ENCODE results near the gene ZEB2. TPM values are rescaled to one million over a fixed set of nuclear protein-coding genes. Genes with fewer than 3 reads are reported as not detected.

ZEB2 gene
- total RNA-seq, 2 donors from 2014 or later, result 246 to 288 TPM

DNA sequence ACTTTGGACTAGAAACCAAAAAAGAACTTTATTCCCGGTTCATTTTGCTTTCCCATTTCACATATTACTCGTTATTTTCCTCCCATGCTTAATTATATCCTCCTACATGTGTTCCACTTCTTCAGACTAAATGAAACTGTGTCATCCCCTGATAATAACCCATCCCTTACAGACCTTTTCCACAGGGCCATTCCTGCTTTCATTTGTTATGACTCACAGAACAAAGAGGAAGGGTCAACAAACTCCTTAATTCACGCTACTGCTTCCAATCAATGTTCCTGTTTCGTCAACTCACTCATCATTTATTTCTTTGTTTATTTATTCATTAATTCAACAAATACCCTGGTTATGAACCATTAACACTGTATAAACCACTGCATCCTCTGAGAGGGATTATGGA lies 104.5 kb downstream of the ZEB2 start:
- intact Hi-C loops (cut with DNase I), result no loop called here
- DNase-seq (ENCODE audit: low spot score), result no peak

DNA sequence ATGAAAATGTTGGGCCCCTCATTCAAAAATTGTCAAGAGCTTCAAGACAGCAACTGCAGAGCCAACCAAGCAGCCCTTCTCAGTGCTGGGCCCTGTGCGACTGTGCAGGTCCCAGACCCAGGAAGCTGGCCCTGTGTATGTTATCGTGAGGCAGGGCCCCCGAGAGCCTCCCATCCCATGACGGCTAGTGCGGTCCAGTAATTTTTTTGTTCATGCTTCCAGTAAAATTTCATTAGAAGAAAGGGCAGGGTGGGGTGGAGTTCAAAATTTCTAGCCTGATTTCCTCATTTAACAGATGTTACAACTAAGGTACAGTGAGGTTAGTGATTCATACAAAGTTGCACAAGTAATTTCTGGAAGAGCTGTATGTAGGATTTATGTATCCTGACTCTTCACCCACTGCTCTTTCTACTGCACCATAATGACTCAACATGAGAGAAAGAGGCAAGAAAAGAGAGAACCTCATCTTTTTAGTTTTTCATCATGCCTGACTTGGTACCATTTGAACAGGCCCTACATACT lies 105.5 kb downstream of the ZEB2 start:
- peak; percentile 86 for DNase-seq (ENCODE audit: low spot score)
- intact Hi-C loops (cut with DNase I), result no loop called here

DNA sequence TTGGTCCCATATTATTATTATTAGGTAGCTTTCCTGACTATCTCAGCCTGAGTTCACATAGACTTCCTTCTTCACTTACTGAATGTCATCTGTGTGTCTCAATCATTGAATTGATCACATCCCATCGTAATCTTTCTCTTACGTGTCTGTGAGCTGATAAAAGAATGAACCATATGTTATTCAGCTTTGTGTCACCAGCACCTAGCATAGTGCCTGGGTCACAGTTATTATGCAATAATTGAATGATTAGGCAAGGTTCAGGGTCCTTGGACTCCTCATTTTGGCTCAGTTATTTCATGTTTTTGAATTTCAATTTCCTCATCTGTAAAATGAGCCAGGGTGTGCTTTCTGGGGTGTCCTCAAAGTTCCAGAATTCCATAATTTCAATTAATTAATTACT lies 107.2 kb downstream of the ZEB2 start:
- DNase-seq (ENCODE audit: low spot score), result no peak
- intact Hi-C loops (cut with DNase I), result no loop called here

DNA sequence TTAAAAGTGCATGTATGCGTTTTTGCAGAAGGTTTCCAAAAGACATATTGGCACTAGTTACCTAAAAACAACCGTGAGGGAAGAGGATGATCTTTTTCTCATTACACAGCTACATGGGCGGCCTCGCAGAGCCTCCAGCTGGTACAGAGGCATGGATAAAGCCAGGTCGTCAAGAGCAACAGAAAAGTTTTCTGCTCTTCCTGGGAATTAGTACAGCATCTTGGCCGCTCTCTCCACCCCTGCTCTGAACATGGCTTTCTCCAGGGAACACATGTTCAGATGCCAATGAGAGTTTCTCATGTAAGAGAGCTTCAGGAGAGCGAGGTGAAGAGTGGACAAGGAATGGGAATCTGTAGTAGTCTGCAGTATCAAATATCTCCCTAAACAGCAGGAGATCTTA lies 108.4 kb downstream of the ZEB2 start:
- intact Hi-C loops (cut with DNase I), result no loop called here

DNA sequence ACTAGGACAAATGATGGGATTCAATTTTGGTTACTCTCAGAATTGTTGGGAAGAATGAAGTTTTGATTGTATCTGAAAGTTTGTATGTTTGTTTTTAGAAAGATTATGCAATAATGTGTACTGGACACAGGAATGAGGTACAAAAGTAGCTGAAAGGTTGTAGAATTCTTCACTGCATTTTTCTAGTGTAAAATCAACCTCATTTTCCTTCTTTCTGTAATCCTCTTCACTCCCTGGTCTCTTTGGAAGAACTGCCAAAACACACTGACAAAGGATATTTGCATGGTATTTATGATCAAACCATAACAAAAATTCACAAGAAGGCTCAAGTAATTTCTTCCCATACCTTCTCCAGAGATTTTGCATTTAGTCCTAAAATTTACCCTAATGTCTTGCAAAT lies 110.7 kb downstream of the ZEB2 start:
- intact Hi-C loops (cut with DNase I), result no loop called here
- DNase-seq (ENCODE audit: low spot score), result no peak

More for the DNA sequence above, 108.4 kb downstream of the ZEB2 start:
- no peak for DNase-seq (ENCODE audit: low spot score)

DNA sequence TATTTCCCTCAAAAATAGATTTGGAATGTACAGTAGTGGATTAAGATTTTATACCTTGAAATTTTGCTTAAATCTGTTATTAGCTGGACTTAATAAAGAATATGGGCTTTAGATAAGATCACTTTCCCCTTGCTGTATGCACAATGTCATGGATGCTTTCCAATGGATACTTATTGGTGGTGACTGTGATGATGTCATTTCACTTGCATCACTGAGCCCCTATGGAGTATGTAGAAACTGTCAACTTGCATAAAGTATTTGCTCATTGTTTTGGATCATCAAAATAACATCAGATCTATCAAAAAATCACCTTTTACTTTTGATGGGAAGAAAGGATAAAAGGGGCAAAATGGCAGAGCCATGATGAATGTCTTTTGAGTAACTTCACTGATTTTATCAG lies 112.7 kb downstream of the ZEB2 start:
- intact Hi-C loops (cut with DNase I), result no loop called here
- no peak for DNase-seq (ENCODE audit: low spot score)

DNA sequence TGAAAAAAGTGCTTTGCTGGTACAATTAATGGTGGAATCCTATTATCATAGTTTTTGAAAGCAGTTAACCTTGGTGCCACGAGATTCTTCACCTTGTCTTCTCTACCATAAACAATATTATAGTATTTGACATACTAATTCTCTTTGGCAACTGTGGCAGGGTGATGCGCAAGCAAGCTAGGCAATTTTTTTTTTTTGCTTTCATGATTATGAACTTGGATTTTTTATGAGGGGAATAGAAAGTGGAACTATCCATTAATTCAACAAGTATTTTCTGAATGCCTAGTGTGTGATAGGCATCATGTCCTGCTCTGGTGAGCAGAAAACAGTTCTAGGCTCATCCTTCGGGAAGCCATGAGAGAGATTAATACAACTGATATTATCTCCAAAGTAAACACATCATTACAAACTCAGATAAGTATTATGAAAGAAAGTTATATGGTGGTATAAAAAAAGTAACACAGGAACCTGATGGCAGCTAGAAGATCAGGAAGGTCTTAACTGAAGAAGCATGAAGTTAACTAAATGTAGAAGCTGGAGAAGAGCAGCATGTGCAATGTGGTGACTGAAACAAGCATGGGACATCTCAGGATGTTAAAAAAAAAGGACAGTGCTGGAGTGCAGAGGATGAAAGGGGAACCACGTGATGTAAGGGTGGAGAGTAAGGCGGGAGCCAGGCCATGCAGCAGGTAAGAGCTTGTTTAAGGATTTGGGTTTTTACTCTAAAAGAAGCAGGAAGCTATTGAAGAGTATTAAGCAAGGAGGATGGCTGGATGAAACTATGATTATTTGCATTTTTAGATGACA lies 113.7 kb downstream of the ZEB2 start:
- DNase-seq (ENCODE audit: low spot score), result no peak
- intact Hi-C loops (cut with DNase I), result no loop called here

DNA sequence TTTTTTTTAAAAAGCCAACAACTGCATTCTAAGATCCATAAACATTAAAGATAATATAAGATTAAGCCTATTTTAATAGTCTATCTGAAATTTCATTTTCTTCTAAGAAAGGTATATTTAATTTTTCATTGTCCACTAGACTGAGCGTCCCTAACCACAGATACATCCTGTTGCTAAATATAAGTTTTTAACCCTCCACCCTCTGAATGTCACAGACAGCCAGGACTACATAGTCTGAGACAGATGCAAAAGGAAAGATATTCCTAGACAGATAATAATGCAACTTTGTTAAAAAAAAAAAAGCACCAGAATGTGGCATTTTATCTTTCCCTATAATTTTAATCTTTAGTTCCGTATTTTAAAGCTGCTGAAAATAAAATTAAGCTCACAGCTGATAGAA lies 114.6 kb downstream of the ZEB2 start:
- intact Hi-C loops (cut with DNase I), result no loop called here
- no peak for DNase-seq (ENCODE audit: low spot score)

DNA sequence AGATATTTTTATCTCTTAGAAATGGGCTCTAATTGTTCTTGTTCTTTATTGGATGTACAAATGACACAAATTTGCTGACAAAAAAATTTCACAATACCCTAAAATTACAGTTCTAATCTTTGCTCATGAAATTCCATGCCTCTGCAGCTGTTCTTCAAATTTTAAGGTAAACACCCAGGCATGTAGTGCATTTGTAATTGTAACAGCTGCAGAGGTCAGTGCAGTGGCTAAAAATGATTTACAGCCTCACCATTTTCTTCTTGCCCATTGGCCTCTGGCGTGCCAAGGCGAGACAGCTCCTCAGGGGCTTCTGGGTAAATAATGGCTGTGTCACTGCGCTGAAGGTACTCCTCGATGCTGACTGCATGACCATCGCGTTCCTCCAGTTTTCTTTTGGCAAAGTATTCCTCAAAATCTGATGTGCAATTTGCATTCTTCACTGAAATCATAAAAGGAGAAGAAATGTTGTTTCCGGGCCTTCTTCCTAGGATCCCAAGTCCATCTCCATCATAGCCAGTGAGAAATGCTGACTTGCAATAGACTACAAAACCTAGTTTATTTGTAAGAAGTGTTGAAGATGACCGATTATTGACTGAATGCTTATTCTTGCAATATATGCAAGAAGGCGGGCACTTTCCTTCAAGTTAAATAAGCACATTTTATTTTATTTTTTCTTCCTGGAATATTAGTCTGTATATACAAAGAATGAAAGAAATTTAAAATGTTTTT lies 115.2 kb downstream of the ZEB2 start:
- no peak for DNase-seq (ENCODE audit: low spot score)
- intact Hi-C loops (cut with DNase I), result no loop called here

DNA sequence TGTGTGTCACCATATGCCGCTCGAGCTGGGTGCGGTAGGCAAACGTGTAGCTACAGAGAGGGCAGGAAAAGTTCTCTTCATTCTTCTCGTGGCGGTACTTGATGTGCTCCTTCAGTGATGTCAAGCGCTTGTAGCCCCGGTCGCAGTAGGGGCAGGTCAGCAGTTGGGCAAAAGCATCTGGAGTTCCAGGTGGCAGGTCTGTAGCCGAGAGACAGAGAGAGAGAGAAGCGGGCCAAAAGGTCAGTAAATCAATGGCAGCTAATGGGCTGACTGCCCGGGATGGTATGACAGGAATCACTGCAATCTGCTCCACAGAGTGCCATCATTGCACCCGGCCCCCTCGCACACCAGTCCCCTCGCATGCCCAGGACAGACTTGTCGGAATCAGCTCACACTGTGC lies 116.0 kb downstream of the ZEB2 start:
- intact Hi-C loops (cut with DNase I), result no loop called here
- no peak for DNase-seq (ENCODE audit: low spot score)

DNA sequence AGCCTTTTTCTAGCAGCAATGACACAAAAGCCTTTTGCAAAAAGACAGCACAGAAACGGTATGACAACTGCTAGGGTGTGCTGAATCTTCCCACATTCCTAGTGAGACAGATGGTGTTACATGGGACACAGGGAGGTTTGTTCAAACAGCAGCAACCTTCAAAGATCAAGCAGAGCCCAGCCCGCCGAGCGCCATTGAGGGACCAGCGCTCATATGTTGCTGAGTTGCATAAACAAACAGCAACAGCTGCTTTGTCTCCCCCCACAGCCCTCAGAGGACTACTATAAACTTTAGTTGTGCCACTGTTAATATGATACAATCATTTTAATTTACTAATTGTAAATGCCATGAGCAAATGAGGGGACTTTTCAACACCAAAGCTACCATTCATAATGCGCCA lies 117.7 kb downstream of the ZEB2 start:
- DNase-seq (ENCODE audit: low spot score), result no peak
- intact Hi-C loops (cut with DNase I), result no loop called here

DNA sequence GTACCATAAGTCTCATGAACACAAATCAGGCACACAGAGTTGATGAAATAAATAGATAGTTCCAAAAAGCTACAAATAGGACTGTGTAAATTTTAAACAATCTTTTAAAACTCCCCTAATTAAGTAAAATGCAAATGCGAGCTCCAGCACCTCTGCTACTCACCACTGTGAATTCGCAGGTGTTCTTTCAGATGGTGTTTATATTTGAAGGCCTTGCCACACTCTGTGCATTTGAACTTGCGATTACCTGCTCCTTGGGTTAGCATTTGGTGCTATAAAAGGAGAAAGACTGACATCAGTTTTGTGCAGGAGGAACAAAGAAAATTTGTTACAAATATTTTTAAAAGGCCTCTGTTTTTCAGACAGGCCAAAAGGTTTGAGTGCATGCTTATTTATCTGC lies 118.9 kb downstream of the ZEB2 start:
- intact Hi-C loops (cut with DNase I), result loop anchor here in 1 of 2 donors (2.0 kb wide), 1 partner anchor 32 kb away; no protein-coding TSS in a partner anchor
- no peak for DNase-seq (ENCODE audit: low spot score)

DNA sequence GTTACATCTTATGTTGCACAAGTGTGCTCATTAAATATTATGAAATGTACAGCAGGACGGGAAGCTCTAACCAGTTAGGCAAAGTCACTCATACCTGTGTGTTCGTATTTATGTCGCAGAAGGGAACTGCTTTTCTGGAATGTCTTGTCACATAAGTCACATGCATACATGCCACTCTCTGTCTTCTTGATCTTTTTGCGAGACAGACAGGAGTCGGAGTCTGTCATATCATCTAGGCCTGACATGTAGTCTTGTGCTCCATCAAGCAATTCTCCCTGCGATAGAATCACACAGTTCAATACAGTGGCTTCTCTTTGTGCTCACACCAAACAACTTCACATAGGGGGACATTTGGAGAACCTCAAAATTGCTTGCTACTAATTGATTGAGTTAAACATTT lies 123.6 kb downstream of the ZEB2 start:
- intact Hi-C loops (cut with DNase I), result loop anchor here in 1 of 2 donors (10.0 kb wide), 1 partner anchor 1348 kb away; no protein-coding TSS in a partner anchor
- no peak for DNase-seq (ENCODE audit: low spot score)

DNA sequence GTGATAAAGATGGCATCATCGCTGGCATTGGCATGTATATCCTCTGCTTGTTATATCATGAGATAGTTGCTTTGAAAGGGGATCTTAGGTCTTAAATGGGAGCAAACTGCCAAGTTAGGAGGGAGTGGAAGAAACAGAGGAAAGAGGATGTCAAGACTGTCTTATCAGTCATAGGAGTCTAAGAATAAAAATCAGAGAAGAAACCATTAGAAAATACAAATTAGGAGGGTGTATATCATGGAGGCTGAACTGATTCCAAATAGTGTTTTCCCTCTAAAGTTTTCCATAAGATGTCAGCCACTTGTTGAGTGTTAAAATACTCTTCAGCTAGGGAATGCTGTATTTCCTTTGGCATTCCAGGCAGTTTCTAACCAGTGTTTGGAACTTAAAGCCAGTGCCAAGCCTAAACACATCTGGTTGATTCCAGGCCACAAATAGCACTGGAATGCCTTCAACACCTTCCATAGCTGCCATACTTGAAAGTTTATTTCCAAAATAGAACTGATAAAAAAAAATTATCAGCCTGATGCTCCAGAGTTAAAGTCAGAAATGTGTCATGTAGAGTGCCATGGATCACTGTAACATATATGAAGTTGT lies 129.4 kb downstream of the ZEB2 start:
- intact Hi-C loops (cut with DNase I), result loop anchor here in 1 of 2 donors (10.0 kb wide), 1 partner anchor 1354 kb away; no protein-coding TSS in a partner anchor
- no peak for DNase-seq (ENCODE audit: low spot score)

DNA sequence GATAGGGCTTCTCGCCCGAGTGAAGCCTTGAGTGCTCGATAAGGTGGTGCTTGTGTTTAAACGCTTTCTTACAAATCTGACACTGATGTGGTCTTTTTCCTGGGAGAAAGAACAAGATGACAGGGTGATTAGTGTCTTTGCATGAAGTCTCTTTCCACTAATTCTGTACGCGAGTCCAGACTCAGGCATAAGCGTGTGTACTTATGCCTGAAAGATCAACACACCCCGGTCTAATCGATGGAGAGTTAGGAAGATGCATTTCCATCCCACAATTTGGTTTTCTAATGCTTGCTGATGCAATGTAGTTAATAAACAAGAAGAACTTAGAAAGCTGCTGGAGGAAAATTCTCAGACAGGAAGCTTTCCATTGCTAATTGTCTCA lies 130.0 kb downstream of the ZEB2 start:
- intact Hi-C loops (cut with DNase I), result loop anchor here in 1 of 2 donors (10.0 kb wide), 1 partner anchor 1355 kb away; no protein-coding TSS in a partner anchor
- DNase-seq (ENCODE audit: low spot score), result no peak

DNA sequence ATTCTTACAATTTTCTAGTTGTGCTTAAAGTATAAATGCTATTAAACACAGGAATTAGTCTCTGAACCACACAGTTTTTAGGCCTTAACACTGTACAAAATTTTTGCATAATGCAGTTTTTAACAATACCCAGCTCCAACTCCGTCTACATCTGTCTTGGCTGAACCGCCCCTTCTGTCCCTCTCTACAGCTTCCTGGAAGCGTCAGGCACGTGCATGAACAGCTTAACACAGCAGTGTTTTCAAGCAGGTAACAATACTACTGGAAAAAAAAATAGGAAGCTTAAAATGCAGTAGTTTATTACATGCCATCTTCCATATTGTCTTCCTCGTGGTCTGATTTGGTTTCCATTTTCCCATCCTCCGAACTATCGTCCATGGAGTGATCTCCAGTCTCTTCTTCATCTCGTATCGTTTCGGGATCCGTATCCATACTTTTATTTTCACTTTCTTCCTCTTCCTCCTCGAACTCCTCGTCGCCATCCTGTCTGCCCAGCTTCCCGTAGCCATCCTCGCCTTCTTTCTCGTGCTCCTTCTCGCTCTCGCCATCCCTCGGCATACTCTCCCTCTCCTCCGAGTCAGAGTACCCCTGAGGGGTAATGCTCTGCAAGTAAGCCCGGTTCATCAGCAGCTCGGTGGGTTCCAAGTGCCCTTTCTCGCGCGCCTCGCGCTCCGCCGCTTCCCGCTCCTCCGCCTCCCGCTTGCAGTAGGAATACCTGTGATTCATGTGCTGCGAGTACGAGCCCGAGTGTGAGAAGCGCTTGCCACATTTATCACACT lies 130.6 kb downstream of the ZEB2 start:
- intact Hi-C loops (cut with DNase I), result no loop called here
- no peak for DNase-seq (ENCODE audit: low spot score)

DNA sequence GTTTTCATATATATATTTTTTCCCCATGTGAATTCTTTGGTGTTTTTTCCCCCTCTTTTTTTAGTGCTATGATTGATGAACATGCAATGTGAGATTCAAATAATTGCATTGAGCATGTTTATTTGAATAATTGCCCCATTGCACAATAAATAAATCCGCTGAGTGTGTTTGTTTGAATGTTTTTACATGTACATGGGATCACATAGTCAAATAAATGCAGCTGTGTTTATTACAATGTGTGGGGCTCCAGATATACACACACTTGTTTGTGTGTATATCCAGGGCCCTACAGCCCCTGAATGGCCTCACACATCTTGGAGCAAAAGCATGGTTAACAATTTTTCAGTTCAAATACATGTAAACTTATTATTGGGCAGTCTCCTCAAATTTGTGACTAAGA lies 134.5 kb downstream of the ZEB2 start:
- intact Hi-C loops (cut with DNase I), result no loop called here

DNA sequence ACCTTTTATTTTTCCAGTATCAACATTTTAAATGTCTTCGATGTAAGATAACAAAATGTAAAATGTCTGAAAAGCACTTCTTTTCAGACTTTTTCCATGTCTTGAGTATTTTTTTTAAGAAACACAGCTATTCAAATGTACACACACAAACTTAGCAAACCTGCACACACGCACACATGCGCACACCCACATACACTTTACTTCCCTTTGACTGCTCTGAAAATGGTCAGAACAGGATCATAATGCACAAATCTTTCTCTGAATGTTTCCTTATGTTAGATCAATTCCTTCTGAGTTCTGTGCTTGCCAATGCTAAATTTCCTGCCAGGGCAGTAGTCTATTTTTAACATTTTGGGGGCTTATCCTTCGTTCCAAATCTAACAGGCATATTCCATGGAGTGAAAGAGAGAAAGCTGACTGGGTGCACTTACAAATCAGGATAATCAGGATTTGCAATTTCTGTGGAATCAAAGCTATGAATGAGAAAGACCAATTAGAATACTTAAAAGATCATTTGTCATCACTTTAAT lies 136.3 kb downstream of the ZEB2 start:
- intact Hi-C loops (cut with DNase I), result no loop called here
- no peak for DNase-seq (ENCODE audit: low spot score)

More for the DNA sequence above, 134.5 kb downstream of the ZEB2 start:
- no peak for DNase-seq (ENCODE audit: low spot score)

DNA sequence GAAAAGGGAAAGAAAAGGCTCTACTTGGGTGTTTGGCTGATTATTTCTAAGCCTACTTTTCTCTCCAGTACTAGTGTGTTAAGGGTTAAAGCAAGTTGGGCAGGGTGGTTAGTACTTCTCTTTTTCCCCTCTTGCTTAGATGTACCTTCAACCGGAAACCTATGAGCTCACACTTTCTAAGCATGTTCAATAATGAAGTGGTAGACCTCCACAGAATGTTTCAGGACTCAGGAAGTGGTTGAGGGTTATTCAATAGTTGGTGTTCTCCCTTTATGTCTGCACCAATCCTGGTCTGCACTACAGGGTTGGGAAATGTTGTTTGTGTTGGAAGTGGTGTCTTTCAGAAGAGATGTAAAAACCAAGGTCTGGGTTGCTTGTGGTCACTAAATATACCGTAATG lies 137.1 kb downstream of the ZEB2 start:
- DNase-seq (ENCODE audit: low spot score), result no peak
- intact Hi-C loops (cut with DNase I), result no loop called here

All from posterior vena cava (tissue), 2 donors.